Pulmonary artery endothelial cell (primary cell): ENCODE results near the gene GYG1. TPM values are rescaled to one million over a fixed set of nuclear protein-coding genes. Genes with fewer than 3 reads are reported as not detected.
A peak's percentile ranks its signal among the peaks of the same experiment; 100 is the strongest.
"Not testable (repeated sequence)": the region's sequence is repeated elsewhere in the genome, so short reads cannot be mapped to it uniquely, and the experiment has no call there.

ENCODE experiments used
- DNase-seq: peaks from one replicate; pipeline ENCODE4 v3.0.0-alpha.2; 2011; ENCODE audit warnings: low read depth, low spot score
- total RNA-seq: library from RNA; depleted of rRNA; stranded (reverse); fragments of >200 nt; gene quantifications from 2 replicates; pipeline ENCODE4 v1.2.3, GENCODE V29; 2014

The GYG1 gene
- total RNA-seq, 1 donor from 2014 or later: 60.9 TPM

DNA sequence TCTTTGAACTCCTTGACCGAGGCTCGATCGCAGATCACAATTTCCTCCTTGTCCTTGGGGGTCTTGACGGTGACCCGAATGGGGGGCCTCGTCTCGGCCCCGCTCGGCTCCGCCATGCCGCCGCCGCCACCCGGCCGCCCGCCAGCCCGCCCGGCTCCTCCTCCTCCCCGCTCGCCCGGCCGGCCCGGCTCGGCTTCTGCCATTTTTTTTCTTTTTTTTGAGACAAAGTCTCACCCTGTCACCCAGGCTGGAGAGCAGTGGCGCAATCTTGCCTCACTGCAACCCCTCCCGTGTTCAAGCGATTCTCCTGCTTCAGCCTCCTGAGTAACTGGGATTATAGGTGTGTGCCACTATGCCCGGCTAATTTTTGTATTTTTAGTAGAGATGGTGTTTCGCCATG is 3.8 kb upstream of the GYG1 start:
- DNase-seq: not testable (repeated sequence)

DNA sequence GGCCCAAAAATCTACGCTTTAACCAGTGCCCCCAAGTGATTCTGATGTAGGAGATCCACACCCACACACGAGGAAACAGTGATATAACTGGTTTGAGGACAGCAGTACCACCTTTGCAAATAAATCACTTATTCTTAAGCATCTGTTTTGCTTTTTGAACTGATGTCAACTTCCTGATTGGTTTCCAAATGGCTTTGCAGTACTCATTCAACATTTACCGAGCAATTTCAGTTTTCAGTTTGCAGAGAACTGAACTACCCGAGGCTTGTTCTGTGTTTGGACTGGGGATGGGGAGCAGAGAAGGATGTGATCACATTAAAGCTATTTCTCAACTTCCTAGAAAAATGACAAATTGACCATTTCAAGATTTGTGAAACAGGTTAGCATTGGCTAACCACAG is 1.1 kb upstream of the GYG1 start:
- DNase-seq: no peak

DNA sequence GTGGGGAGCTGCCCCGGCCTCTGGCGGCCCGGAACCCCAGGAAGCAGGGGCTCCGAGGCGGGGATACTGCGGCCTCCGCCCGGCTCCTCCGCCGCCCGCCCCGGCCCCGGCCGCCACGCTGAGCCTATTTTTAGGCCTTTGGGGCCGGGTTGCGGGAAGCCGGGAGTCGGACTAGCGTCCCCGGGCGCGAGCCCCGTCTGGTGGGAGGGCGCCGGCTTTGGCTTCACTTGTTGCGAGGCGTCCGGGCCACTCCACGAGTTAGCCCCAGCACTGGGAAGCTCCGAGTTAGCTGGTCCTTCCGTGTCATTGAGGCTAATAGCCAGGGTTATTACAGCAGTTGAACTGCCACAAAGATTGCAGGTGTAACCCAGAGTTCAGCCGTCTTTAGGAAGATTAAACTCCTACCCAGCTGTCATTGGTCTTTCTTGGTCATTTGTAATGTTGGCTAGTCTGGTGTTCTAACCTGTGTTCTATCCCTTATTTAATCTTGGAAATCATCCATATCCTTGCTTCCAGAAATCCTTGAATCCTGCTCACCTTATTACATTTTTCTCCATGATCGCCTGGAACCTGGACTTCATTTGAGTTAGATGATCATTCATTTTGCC is 791 bp downstream of the GYG1 start:
- DNase-seq: peak; percentile 5

DNA sequence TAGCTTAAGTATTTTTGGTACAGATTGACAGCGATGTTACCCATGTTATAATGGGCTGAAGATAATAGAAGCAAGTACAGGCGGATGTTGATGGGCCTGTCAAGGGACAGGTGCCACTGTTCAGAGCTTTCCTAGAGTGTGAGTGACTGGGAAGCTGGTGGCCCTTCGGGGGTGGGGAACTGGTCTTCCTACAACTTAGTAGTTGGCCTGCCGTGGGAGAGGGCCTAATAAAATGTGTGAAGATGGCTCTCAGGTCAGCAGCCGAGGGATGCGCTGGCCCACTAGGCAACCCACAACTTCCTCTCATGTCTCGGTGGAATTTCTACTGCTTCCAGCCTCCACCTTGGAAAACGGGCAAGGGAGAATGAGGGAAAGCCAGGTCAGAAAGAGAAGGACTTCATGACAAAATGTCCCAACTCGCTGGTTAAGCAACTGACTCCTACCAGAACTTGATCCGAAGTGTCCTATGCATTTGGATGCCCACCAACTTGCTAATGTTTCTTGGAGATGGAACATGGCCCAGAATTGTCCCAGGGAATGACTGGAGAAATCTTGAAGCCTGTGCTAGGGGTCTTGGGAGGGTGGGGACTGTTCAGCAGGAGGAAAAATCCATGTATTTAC is 1.4 kb downstream of the GYG1 start:
- DNase-seq: no peak

DNA sequence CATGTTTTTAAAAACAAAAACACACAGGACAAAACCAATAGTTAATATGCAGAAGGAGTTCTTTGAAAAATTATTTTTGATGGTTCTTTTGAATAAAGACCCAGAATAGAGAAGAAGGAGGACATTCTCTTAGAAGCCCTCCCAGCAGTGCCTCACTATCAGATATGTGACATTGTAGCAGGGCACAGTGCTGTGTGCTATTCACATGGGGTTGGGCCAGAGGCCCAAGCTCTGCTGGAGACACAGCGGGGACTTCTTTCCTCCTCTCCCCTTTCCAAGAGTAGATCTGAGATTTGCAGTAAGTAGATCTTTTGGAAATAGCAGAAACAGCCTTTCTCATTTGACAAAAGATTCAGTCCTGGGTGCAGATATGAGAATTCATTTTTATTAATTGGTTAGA is 6.3 kb downstream of the GYG1 start:
- DNase-seq: no peak

DNA sequence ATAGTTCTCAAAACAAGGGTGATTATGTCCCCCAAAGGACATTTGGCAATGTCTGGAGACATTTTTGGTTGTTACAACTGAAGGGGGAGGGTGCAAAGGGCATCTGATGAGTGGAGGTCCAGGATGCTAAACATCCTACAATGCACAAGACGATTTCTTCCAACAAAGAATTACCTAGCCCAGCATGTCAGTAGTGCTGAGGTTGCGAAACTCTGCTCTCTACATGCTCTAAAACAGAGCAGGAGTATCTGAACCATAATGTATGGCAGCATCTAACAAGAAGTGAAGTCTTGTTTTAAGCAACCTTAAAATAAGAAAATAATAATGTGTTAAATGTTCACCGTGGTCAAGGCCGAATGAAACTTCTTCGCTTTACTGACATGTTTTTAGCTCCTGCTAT is 7.0 kb downstream of the GYG1 start:
- no peak for DNase-seq

DNA sequence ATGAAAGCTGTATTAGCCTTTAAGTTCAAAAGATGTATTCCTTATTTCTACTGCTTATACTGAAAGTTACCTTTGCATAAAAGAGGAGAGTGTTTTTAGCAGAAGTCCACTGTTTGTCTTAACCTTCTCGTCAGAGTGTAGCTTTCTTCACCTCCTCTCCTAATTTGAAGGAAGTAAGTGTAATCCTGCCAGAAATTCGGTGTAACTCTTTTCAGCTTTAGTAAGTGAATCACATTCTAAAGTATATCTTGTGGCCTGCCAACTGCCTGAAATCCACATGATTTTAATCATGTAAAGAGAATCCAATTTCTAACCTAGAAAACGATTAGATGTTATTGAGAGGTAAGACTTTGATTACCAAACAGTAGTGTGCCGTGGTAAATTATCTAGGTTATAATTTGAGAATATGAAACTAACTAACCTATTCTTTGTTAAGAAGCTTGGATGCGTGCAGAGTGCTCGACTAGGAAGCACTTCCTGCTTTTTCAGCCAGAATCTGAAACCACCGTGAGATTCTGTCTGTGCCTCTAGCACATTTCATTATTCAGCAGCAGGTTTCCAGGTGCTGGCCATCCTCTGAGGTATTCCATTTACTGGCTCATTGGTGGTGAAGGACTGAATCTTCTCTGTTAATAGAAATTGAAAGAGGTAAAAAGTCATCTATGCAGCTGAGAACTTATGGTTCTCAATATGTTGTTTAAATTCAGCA is 7.5 kb downstream of the GYG1 start:
- DNase-seq: no peak

DNA sequence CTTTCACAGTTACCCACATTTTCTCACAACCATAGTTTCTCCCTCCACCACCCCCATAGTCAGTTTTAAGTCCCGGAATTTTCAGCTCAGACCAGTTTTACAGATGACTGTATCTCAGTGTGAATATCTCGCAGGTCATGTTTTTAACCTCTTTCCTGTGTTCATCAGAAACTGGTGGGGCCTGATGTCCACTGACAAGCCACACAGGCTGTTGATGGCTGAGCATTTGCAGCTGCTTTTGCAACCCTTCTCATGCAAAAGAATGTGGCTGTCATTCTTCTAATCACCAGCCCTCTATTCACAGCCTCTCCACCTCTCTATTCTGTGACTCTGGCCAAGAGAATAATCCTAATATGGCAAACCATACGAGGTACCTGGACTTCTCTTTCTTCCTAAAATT is 8.5 kb downstream of the GYG1 start:
- no peak for DNase-seq

DNA sequence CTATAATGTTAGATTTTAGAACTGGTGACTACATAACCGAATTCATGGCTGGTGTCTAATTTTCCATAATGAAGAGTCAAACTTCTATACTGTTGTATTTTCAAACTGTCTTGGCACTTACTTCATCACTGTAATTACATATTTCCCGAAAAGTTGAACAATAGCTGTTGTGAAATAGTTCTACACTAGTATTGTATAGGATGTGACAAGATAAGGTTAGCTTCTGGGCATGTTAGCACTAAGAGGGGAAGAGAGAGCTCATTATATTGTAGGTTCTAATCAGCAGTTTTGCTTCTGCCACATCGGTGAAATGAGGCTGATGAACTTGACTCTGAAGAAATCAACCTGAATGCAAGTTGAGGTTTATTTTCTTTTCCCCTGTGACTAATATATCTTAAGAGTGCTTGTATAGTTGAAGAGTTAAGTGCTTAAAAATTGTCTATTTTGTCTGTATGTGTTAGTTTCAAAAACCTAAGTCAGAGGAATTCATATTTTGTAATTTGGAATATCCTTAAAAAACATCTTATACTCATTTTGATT is 8.9 kb downstream of the GYG1 start:
- DNase-seq: no peak

DNA sequence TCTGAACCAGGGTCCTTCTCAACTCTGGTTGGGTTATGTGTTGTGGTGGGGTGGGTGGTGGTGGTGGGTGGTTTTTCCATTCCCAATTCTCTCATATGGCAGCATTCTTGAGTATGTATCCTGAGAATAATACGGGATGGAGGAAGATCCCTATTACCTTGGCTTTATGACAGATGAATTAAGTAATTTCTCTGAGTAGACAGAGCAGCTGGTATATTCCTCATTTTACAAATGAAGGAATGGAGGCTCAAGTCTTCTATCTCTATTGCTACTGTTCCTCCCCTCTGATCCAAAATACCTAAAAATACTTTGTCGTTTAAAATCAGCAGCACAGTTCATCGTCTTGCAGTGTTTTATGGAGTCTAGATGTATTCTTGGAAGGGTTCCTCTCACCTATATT is 10.4 kb downstream of the GYG1 start:
- no peak for DNase-seq

DNA sequence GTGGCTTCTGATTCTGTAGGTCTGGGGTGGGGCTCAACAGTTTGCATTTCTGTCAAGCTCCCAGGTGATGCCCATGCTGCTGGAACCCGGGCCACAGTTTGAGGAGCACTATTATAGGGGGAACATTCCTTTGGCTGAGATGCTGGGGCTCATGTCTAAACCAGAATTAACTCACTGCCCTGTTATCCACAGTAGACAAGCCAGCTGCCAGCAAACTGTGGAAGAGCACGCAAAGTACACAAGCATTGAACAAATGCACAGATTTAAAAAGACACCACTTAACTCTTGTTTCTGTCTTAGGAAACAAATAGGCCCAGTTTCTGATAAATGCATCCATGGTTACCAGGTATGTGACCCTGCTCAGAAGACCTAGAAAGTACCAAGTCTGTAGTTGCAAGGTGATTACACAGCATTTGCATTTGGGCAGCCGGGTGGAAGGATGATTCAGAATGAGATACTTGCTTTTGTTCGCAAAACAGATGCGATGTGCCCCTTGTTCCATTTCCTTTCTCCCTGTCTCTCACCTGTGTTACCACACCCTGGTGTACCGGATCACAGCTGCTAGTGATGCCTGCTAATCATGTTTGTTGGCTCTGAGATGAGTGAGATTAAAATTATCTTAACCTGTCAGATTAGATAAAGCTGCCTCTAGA is 12.4 kb downstream of the GYG1 start:
- DNase-seq: no peak

DNA sequence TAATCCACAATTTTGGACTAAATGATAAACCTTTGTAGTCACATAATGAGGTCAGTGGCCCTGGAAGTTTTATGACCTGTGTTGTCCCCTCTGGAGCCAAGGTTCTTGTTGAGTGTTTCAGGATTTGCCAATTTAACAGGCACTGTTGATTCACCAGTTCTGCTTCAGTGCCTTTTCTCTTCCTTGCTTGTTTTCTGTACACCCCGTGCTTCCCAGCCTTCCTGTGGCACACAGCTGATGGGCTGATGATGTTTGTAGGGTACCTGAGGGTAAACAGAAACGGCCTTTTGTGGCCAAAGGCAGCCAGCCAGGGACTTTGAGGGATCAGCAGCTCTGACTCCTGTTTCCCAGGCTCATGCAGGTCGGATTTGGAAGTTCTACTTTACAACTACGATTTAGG is 13.3 kb downstream of the GYG1 start:
- DNase-seq: no peak

DNA sequence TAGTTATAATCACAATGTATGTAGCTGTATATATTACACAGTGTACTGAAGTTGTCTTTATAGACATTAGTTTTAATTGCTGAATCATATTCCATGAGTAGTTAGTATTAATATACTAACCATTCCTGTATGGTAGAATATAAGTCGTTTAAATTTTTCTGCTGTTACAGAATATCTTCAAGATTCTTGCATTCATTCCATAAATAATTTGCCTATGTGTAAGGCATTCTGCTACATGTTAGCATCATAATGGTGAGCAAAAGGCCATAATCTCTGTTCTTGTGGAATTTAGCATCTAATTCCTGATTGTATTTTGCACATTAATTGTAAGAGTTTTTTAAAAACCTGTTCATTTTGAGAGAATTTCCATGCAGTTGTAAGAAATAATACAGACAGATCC is 14.1 kb downstream of the GYG1 start:
- DNase-seq: no peak

DNA sequence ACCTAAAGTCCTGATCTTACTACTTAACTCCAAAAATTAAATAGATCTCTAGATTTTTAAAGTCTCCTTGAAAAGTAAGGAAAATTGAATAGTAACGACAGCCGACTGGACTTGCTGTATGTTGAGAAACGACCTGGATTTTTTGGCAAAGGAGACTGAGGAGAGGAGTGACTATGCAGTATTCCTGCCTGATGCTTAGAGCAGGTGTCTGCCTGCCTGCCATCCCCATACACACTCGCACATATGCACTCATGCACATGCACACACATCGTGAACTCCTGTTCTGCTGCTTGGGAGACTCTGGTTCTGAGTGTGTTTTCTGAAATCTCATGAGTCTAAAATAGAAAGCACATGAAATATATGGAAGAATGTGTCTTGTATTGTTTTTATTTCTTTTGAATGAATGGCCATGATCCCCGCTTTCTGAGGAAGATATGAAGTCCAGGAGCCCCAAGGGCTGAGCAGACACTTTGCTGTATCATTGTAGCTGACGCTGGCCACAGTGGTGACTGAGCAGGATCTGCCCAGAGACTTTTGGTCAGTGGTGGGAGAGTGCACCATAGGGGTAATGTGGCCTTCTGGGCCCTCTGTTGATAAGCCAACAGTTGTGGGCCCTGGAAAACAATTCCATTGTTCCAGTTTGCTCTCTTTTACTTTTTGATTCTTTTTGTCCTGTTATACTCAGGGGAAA is 16.4 kb downstream of the GYG1 start:
- no peak for DNase-seq

DNA sequence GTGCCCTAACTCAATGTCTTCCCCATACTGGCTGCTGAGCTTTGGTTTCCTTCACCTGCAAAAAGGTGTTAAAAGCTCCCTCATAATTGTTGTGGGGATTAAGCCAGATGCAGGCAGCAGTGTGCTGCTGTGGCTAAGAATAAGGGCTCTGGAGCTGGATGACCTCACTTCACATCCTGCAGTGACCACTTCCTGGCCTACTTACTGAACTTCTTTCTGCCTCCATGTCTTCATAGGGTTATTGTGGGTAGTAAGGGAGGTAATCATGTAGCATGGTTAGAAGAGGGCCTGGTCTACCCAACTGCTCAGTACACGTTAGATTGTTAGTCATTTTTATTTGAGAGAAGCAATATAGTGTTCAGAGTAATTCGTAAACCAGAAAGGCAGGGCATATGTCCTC is 18.4 kb downstream of the GYG1 start:
- DNase-seq: no peak

DNA sequence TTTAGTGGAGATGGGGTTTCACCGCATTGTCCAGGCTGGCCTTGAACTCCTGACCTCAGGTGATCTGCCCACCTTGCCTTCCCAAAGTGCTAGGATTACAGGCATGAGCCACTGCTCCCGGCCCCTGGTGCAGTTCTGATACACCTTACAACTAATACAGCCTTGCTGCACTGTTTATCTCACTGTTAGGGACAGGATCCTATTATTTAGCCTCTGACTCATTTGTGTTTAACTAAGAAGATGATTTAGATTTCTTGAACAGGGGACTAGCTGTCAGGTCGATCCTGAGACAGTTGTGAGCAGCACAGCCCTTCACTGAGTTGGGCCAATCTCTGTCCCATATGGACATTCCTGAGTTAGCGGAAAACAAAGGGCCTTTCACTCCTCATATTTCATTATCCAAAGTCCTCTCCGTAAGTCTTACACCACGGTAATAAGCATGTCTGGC is 19.2 kb downstream of the GYG1 start:
- no peak for DNase-seq

DNA sequence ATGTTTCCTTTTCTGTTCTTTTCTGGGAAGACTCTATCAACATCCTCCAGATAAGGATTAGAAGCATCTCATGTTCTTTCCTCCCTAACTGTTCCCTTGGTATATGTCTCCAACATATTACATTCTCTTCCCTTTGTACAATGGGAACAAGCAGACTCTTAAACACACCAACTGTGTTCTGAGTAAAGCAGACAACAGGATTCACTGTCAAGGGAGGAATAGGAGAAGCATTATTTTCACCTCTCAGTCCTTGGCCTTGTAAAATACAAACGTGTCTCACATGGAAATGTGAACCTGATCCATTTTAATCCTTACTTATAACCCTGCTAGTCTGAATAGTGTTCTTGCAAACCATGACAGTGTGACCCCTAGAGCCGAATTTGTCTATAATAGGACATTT is 19.6 kb downstream of the GYG1 start:
- DNase-seq: no peak

DNA sequence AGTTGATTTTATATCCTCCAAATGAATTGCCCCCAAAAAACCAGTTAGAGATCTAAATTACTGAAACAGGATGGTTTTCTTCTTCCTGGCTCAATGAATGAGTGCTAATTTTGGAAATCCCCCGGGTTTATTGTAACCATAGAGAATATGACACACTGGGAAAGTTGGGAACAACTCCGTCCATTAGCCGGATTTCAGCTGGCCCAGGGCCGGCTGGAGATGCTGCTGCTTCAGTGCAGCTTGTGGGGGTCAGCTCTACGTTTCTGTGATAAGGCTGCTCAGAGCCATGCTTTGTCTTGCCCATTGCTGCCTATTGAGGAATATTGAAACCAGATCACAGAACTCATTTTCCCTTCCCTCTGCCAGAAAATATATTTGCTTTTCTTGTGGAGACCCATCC is 20.3 kb downstream of the GYG1 start:
- DNase-seq: no peak

DNA sequence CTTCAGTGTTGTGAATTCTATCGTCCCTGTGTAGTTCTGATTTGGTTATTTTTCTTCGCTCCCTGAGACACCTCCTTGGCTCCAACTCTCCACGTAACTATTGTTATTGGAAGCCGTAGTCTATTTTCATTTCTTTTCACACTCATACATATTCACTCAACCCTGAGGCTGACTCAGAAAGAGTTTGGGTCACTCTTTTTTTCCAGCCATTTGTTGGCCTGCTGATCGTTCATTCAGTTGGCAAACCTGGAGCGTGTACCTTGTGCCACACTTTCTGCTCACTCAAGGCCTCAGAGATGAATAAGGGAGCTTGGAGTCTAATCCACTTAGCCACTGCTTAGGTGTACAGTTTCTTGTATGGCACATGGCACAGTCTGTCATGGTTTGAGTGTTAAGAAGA is 22.4 kb downstream of the GYG1 start:
- no peak for DNase-seq

DNA sequence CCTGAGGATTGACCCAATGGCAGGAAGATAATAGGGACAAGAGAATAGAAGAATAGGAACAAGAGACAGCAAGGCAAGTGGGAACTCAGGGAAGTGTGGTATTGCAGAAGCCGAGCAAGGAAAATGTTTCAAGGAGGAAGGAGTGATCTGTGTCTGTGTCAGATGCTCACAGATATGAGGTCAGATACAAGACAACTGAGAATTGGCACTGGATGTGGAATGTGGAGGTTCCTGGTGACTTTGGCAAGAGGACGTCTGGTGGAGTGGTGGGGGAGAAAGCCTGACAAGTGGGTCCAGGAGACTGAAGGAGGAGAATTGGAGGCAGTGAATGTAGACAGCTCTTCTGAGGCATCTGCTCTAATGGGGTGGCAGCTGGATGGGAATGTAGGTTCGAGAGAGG is 24.1 kb downstream of the GYG1 start:
- no peak for DNase-seq

DNA sequence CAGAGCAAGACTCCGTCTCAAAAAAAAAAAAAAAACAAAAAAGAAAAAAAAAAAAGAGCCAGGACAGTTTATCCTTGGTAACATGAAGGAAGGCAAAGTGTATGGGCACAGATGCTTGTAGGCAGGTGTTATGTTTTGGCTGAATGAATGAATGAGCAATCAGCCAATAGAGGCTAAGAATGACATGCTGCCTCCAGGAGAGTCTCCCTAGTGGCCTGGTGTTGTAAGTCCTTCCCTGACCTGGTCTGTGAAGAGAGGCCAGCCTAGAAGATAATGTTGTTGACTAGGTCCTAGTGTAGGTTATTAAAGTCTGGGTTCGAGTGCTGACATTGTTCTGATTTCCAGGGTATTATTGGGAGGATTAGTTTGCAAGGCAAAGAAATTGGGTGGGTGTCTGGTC is 24.9 kb downstream of the GYG1 start:
- no peak for DNase-seq
